NCI-H2107 (cell line): ENCODE measurements around the gene AP3S2.
"Not testable (repeated sequence)": the region's sequence is repeated elsewhere in the genome, so short reads cannot be mapped to it uniquely, and the experiment has no call there.

Experiments used
- DNase-seq: peaks from one replicate; lab custom pipeline; 2025; lab: John Stamatoyannopoulos, UW

Gene AP3S2

GRCh38 chr15:89864958-89865739, 28.6 kb downstream of the AP3S2 start:
- DNase-seq: no peak

- no peak for DNase-seq
Measured at GRCh38 chr15:89863918-89864317, 29.9 kb downstream of the AP3S2 start.

GRCh38 chr15:89860891-89861290, 32.9 kb downstream of the AP3S2 start:
- DNase-seq: no peak

- DNase-seq: no peak
Measured at GRCh38 chr15:89860431-89860830, 33.4 kb downstream of the AP3S2 start.

- DNase-seq: no peak
Measured at GRCh38 chr15:89858661-89859458, 34.9 kb downstream of the AP3S2 start.

GRCh38 chr15:89857673-89858072, 36.1 kb downstream of the AP3S2 start:
- DNase-seq: no peak

- no peak for DNase-seq
Measured at GRCh38 chr15:89855948-89856347, 37.8 kb downstream of the AP3S2 start.

GRCh38 chr15:89854863-89855262, 38.9 kb downstream of the AP3S2 start:
- DNase-seq: not testable (repeated sequence)

GRCh38 chr15:89852342-89852995, 41.3 kb downstream of the AP3S2 start:
- DNase-seq: no peak

GRCh38 chr15:89851673-89852341, 42.0 kb downstream of the AP3S2 start:
- no peak for DNase-seq

GRCh38 chr15:89848970-89849292, 44.9 kb downstream of the AP3S2 start:
- DNase-seq: no peak

GRCh38 chr15:89847101-89847500, 46.7 kb downstream of the AP3S2 start:
- no peak for DNase-seq

- no peak for DNase-seq
Measured at GRCh38 chr15:89845305-89845893, 48.4 kb downstream of the AP3S2 start.

- DNase-seq: no peak
Measured at GRCh38 chr15:89841962-89842361, 51.8 kb downstream of the AP3S2 start.

GRCh38 chr15:89841306-89841705, 52.5 kb downstream of the AP3S2 start:
- DNase-seq: no peak

- DNase-seq: no peak
Measured at GRCh38 chr15:89839167-89839810, 54.5 kb downstream of the AP3S2 start.

GRCh38 chr15:89837830-89838178, 56.0 kb downstream of the AP3S2 start:
- DNase-seq: no peak

- DNase-seq: no peak
Measured at GRCh38 chr15:89837134-89837829, 56.5 kb downstream of the AP3S2 start.

GRCh38 chr15:89836267-89837133, 57.3 kb downstream of the AP3S2 start:
- no peak for DNase-seq

- DNase-seq: no peak
Measured at GRCh38 chr15:89835176-89835564, 58.6 kb downstream of the AP3S2 start.
